ENCODE measurements around the gene GNAO1.

The GNAO1 gene

DNA sequence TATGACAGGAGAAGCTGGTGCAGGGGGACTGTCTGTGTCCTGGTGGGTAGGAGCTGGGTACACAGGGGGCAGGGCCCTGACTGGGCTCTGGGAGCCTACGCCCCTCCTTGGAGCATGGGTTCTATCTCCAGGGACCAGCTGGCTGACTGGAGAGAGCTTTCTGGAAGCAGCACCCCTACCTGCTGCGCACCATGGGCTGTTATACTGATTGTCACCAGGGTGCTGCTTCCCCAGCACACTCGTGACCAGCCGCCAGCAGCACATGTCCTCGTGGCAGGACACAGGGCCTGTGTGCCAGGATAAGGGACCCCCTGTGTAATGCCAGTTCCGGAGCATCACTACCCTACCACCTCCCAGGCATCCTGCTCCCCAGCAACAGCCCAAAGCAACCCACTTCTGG, 128.1 kb downstream of the GNAO1 start:
- H3K4me3 ChIP-seq (replicated peaks; ENCODE audit: low read depth, low read length): no peak overlapping the region
- peaks cover 3% of the 10 kb centered on the region for H3K27me3 ChIP-seq (replicated peaks; ENCODE audit: control insufficient read depth, insufficient read depth, low read length)
- TF ChIP-seq, protein P1, sequence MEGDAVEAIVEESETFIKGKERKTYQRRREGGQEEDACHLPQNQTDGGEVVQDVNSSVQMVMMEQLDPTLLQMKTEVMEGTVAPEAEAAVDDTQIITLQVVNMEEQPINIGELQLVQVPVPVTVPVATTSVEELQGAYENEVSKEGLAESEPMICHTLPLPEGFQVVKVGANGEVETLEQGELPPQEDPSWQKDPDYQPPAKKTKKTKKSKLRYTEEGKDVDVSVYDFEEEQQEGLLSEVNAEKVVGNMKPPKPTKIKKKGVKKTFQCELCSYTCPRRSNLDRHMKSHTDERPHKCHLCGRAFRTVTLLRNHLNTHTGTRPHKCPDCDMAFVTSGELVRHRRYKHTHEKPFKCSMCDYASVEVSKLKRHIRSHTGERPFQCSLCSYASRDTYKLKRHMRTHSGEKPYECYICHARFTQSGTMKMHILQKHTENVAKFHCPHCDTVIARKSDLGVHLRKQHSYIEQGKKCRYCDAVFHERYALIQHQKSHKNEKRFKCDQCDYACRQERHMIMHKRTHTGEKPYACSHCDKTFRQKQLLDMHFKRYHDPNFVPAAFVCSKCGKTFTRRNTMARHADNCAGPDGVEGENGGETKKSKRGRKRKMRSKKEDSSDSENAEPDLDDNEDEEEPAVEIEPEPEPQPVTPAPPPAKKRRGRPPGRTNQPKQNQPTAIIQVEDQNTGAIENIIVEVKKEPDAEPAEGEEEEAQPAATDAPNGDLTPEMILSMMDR (IDR thresholded peaks at IDR 0.05; ENCODE audit: insufficient read depth, low read length, poor library complexity, severe bottlenecking): no peak
- H3K36me3 ChIP-seq (ENCODE audit: control insufficient read depth, insufficient read depth, low read length): no peaks in the 10 kb centered on the region
- no peak for DNase-seq (ENCODE audit: extremely low read depth, insufficient read length)

- H3K36me3 ChIP-seq (ENCODE audit: control insufficient read depth, insufficient read depth, low read length): no peaks in the 10 kb centered on the region
- no peak for DNase-seq (ENCODE audit: extremely low read depth, insufficient read length)
- TF ChIP-seq, protein P1 (IDR thresholded peaks at IDR 0.05; ENCODE audit: insufficient read depth, low read length, poor library complexity, severe bottlenecking): no peak
- no peak overlapping the region for H3K4me3 ChIP-seq (replicated peaks; ENCODE audit: low read depth, low read length)
- peaks cover 1% of the 10 kb centered on the region for H3K27me3 ChIP-seq (replicated peaks; ENCODE audit: control insufficient read depth, insufficient read depth, low read length)
Observed at GRCh38 chr16:56320056-56320455, 128.8 kb downstream of the GNAO1 start.

GRCh38 chr16:56320811-56321558, 129.7 kb downstream of the GNAO1 start:
- no peak for DNase-seq (ENCODE audit: extremely low read depth, insufficient read length)
- TF ChIP-seq, protein P1 (IDR thresholded peaks at IDR 0.05; ENCODE audit: insufficient read depth, low read length, poor library complexity, severe bottlenecking): no peak
- Histone ChIP-seq H3K36me3 (ENCODE audit: control insufficient read depth, insufficient read depth, low read length) (no peaks in the 10 kb centered on the region), H3K27me3 (replicated peaks; ENCODE audit: control insufficient read depth, insufficient read depth, low read length) (peaks cover 1% of the 10 kb centered on the region), H3K4me3 (replicated peaks; ENCODE audit: low read depth, low read length) (no peak overlapping the region)

GRCh38 chr16:56321571-56321970, 130.3 kb downstream of the GNAO1 start:
- Histone ChIP-seq H3K36me3 (ENCODE audit: control insufficient read depth, insufficient read depth, low read length) (no peaks in the 10 kb centered on the region), H3K4me3 (replicated peaks; ENCODE audit: low read depth, low read length) (no peak overlapping the region), H3K27me3 (replicated peaks; ENCODE audit: control insufficient read depth, insufficient read depth, low read length) (peaks cover 1% of the 10 kb centered on the region; the same call in 1 of the 2 replicates)
- no peak for DNase-seq (ENCODE audit: extremely low read depth, insufficient read length)
- TF ChIP-seq, protein P1 (IDR thresholded peaks at IDR 0.05; ENCODE audit: insufficient read depth, low read length, poor library complexity, severe bottlenecking): no peak

DNA sequence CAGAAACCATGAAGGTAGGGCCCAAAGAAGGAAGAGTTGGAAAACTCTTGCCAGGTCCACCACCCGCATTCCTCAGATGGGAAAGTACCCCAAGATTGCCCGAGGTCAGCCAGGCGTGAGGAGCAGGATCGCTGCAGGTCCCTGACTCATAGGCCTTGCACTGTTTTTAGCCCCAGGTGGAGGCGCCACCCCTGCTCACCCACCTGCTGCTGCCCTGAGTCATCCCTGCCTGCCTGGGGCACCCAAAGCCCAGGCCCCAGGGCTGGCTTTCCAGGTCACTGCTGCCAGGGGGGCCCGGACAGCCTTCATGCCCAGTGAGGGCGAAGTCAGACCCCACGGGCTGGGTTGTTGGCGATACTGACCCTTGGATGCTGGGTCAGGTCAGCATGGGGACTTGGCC, 133.1 kb downstream of the GNAO1 start:
- Histone ChIP-seq H3K27me3 (replicated peaks; ENCODE audit: control insufficient read depth, insufficient read depth, low read length) (peaks cover 1% of the 10 kb centered on the region; the same call in 1 of the 2 replicates), H3K36me3 (ENCODE audit: control insufficient read depth, insufficient read depth, low read length) (no peaks in the 10 kb centered on the region), H3K4me3 (replicated peaks; ENCODE audit: low read depth, low read length) (no peak overlapping the region)
- no peak for DNase-seq (ENCODE audit: extremely low read depth, insufficient read length)
- TF ChIP-seq, protein P1 (IDR thresholded peaks at IDR 0.05; ENCODE audit: insufficient read depth, low read length, poor library complexity, severe bottlenecking): no peak

Measured in GM06990 (cell line).